CD14-positive monocyte (primary cell): ENCODE data around the gene BACH2. TPM values are rescaled to one million over a fixed set of nuclear protein-coding genes. Genes with fewer than 3 reads are reported as not detected.

ENCODE experiments used
- DNase-seq, 3 donors: peaks; one replicate each; pipeline ENCODE4 v3.0.0-alpha.2; 2011 to 2022
- H2AFZ ChIP-seq: 2 replicates; pipeline ENCODE4 v1.6.0; 2012; ENCODE audit warnings: mild to moderate bottlenecking, low read depth, low read length, inconsistent platforms; ENCODE audit not compliant: insufficient read depth, poor library complexity, severe bottlenecking
- H3K27ac ChIP-seq, 2 donors: 1 replicate in 1 of 2; 2 replicates in 1 of 2; pipeline ENCODE4 v1.5.1; 2012 to 2013; ENCODE audit warnings: low read length in 2 of 2, control low read depth in 1 of 2, inconsistent platforms in 1 of 2, low read depth in 1 of 2, mild to moderate bottlenecking in 1 of 2
- H3K27me3 ChIP-seq, 2 donors: one replicate each; pipeline versions ENCODE4 v1.6.0 to v1.6.1; 2011 to 2013; ENCODE audit warnings: low read length in 2 of 2; ENCODE audit not compliant: control insufficient read depth in 2 of 2, insufficient read depth in 2 of 2
- H3K36me3 ChIP-seq, 2 donors: replicated peaks in 1 of 2; 1 replicate in 1 of 2; 2 replicates in 1 of 2; pipeline versions ENCODE4 v1.5.1 to v1.6.1; 2012 to 2013; ENCODE audit warnings: low read length in 2 of 2, control low read depth in 1 of 2, inconsistent platforms in 1 of 2, mild to moderate bottlenecking in 1 of 2; ENCODE audit not compliant: insufficient read depth in 2 of 2, control insufficient read depth in 1 of 2
- H3K4me1 ChIP-seq, 2 donors: 1 replicate in 1 of 2; 2 replicates in 1 of 2; pipeline versions ENCODE4 v1.5.1 to v1.6.1; 2012 to 2013; ENCODE audit warnings: low read length in 2 of 2, control low read depth in 1 of 2, inconsistent platforms in 1 of 2, mild to moderate bottlenecking in 1 of 2, moderate library complexity in 1 of 2; ENCODE audit not compliant: insufficient read depth in 2 of 2, control insufficient read depth in 1 of 2
- H3K4me2 ChIP-seq: replicated peaks from 2 replicates; pipeline ENCODE3; 2012; ENCODE audit warnings: low read length, moderate library complexity, mild to moderate bottlenecking; ENCODE audit not compliant: poor library complexity, severe bottlenecking; ENCODE audit errors: extremely low read depth
- H3K4me3 ChIP-seq, 3 experiments: fragments of 200-600 bp in 1 of 3; sonication (generic) in 1 of 3; replicated peaks in 1 of 3; 1 replicate in 2 of 3; 2 replicates in 1 of 3; pipeline ENCODE4 v1.5.1; 2011 to 2013; ENCODE audit warnings: low read length in 3 of 3, mild to moderate bottlenecking in 3 of 3, control low read depth in 2 of 3, low read depth in 2 of 3, inconsistent platforms in 1 of 3, moderate library complexity in 1 of 3
- H3K79me2 ChIP-seq: 2 replicates; pipeline ENCODE4 v1.6.0; 2012; ENCODE audit warnings: mild to moderate bottlenecking, control low read depth, inconsistent platforms, low read length, moderate library complexity; ENCODE audit not compliant: insufficient read depth
- H3K9ac ChIP-seq: 2 replicates; pipeline ENCODE4 v1.6.0; 2017; ENCODE audit warnings: low read length, mild to moderate bottlenecking; ENCODE audit not compliant: insufficient read depth, poor library complexity, severe bottlenecking
- H3K9me3 ChIP-seq, 2 donors: replicated peaks in 1 of 2; 1 replicate in 1 of 2; 2 replicates in 1 of 2; pipeline versions ENCODE4 v1.5.1 to v1.6.1; 2012 to 2013; ENCODE audit warnings: low read length in 2 of 2, control low read depth in 1 of 2; ENCODE audit not compliant: control insufficient read depth in 1 of 2, insufficient read depth in 1 of 2
- H4K20me1 ChIP-seq: 2 replicates; pipeline ENCODE4 v1.6.0; 2012; ENCODE audit warnings: mild to moderate bottlenecking, low read length, control low read depth, moderate library complexity; ENCODE audit not compliant: insufficient read depth
- H3K27ac Mint-ChIP-seq, 7 donors: one replicate each; pipeline ENCODE4 v1.8.0; 2020; ENCODE audit warnings: mild to moderate bottlenecking in 7 of 7, mixed read lengths in 7 of 7, moderate library complexity in 6 of 7, inconsistent platforms in 2 of 7
- H3K27me3 Mint-ChIP-seq, 3 donors: one replicate each; pipeline ENCODE4 v1.8.0; 2021 to 2022; ENCODE audit warnings: low read depth in 3 of 3, mild to moderate bottlenecking in 3 of 3, mixed read lengths in 3 of 3, moderate library complexity in 3 of 3, inconsistent platforms in 1 of 3
- H3K36me3 Mint-ChIP-seq, 2 donors: one replicate each; pipeline ENCODE4 v1.8.0; 2020; ENCODE audit warnings: mixed read lengths in 2 of 2, inconsistent platforms in 1 of 2, mild to moderate bottlenecking in 1 of 2
- H3K4me1 Mint-ChIP-seq: one replicate; pipeline ENCODE4 v1.8.0; 2020; ENCODE audit warnings: mild to moderate bottlenecking, mixed read lengths
- H3K4me3 Mint-ChIP-seq, 2 donors: one replicate each; pipeline ENCODE4 v1.8.0; 2020; ENCODE audit warnings: mild to moderate bottlenecking in 2 of 2, mixed read lengths in 2 of 2, moderate library complexity in 1 of 2
- H3K9me3 Mint-ChIP-seq, 7 donors: one replicate each; pipeline ENCODE4 v1.8.0; 2020 to 2022; ENCODE audit warnings: mixed read lengths in 7 of 7, mild to moderate bottlenecking in 6 of 7, moderate library complexity in 6 of 7, inconsistent platforms in 2 of 7
- WGBS: methylation state at CpG from one replicate; pipeline ENCODE4 v1.1.5; 2013; ENCODE audit warnings: missing lambda C conversion rate; ENCODE audit not compliant: insufficient coverage; 5-methylcytosine and 5-hydroxymethylcytosine counted together
- intact Hi-C, 2 donors: fragments of 100-400 bp; cut with micrococcal nuclease; formaldehyde crosslinking; loops; one replicate each; pipeline versions ENCODE4 v1.15.0 to v1.15.1; 2023
- polyA plus RNA-seq, 3 donors: library from polyadenylated mRNA; depleted of rRNA in 1 of 3; unstranded in 2 of 3; stranded (reverse) in 1 of 3; fragments of 300-500 nt in 2 of 3; fragments of >200 nt in 1 of 3; fragmentation: Illumina TruSeq in 2 of 3; gene quantifications; 1 replicate in 2 of 3; 2 replicates in 1 of 3; pipeline ENCODE4 v1.2.3, GENCODE V29; 2012 to 2021
- TF ChIP-seq, protein P1 (sequence below): fragments of 200-600 bp; IDR thresholded peaks from one replicate; pipeline ENCODE4 v1.8.0; 2022; ENCODE audit warnings: antibody characterized with exemption, mild to moderate bottlenecking

Gene BACH2
- polyA plus RNA-seq, 3 donors: 0.04 to 0.09 (median 0.05) TPM

DNA sequence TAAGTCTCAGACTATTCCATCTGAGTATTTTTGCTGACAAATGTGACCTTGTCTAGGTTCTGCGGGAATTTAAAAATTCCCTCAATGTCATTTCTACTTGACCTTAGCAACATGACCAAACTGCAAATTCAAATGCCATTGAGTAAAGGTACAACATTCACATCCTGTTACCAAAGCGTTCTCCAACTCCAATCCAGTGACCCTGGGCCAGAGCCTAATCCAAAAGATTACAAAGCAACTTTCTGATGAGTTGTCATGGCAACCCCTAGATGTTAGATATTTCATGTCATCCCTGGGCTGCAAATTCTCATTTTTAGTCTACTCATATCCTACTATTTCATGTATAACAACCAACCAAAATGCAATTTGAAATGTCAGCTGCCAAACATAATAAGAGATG, 65.3 kb downstream of the BACH2 start:
- no peak overlapping the region for H3K27ac Mint-ChIP-seq
- H3K4me1 Mint-ChIP-seq: peaks cover 4% of the 10 kb centered on the region
- Histone ChIP-seq H2AFZ (no peak overlapping the region), H3K27ac (no peak overlapping the region), H4K20me1 (no peaks in the 10 kb centered on the region), H3K4me2 (no peak overlapping the region), H3K9me3 (no peaks in the 10 kb centered on the region), H3K4me1 (no peaks in the 10 kb centered on the region), H3K27me3 (no peaks in the 10 kb centered on the region), H3K36me3 (no peaks in the 10 kb centered on the region), H3K4me3 (no peak overlapping the region), H3K9ac (no peak overlapping the region), H3K79me2 (no peaks in the 10 kb centered on the region)
- intact Hi-C loops: no loop called here
- no peak for DNase-seq
- H3K36me3 Mint-ChIP-seq: no peaks in the 10 kb centered on the region
- H3K9me3 Mint-ChIP-seq: peaks cover 0 to 2% (median 0%) of the 10 kb centered on the region in 7 donors
- H3K4me3 Mint-ChIP-seq: no peak overlapping the region
- no peaks in the 10 kb centered on the region for H3K27me3 Mint-ChIP-seq
- WGBS: 64% methylated on average over 1 of the region's 2 CpGs
- TF ChIP-seq, protein P1, sequence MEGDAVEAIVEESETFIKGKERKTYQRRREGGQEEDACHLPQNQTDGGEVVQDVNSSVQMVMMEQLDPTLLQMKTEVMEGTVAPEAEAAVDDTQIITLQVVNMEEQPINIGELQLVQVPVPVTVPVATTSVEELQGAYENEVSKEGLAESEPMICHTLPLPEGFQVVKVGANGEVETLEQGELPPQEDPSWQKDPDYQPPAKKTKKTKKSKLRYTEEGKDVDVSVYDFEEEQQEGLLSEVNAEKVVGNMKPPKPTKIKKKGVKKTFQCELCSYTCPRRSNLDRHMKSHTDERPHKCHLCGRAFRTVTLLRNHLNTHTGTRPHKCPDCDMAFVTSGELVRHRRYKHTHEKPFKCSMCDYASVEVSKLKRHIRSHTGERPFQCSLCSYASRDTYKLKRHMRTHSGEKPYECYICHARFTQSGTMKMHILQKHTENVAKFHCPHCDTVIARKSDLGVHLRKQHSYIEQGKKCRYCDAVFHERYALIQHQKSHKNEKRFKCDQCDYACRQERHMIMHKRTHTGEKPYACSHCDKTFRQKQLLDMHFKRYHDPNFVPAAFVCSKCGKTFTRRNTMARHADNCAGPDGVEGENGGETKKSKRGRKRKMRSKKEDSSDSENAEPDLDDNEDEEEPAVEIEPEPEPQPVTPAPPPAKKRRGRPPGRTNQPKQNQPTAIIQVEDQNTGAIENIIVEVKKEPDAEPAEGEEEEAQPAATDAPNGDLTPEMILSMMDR: no peak

DNA sequence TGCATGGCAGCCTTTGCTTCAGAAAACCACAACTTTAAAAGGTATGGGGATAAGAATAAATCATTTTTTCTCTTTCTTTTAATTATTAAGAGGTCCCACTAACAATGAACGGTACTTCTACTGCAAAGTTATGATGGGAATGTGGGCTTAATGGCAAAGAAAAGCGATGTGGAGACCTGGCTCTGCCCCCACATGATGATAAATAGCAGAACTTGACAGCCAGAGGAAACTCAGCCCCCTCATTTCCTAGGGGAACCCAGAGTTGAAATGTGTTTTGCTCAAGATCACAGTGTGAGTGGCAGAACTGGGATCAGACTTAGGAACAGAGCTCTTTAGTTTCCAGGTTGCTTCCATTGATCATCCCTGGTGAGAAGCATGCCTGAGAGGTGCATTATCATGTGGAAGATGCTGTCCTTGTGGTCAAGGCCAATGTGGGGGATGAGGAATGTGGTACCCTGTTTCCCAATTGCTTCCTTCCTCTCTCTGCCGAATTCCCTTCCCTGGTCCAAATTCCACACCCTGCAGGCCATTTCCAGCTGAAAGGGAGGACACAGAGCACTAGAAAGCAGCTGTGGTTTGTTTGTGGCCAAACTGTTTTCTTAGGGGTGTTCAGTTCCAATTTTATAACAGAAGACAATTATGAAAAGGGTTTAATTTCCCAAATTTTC, 66.0 kb downstream of the BACH2 start:
- no peaks in the 10 kb centered on the region for H3K79me2 ChIP-seq
- Mint-ChIP-seq H3K27ac (no peak overlapping the region), H3K27me3 (no peaks in the 10 kb centered on the region), H3K9me3 (peaks cover 0 to 2% (median 0%) of the 10 kb centered on the region in 7 donors), H3K36me3 (no peaks in the 10 kb centered on the region), H3K4me1 (peaks cover 4% of the 10 kb centered on the region), H3K4me3 (no peak overlapping the region)
- no peak overlapping the region for H3K4me2 ChIP-seq
- intact Hi-C loops: no loop called here
- no peak overlapping the region for H3K27ac ChIP-seq
- DNase-seq: no peak
- no peaks in the 10 kb centered on the region for H3K27me3 ChIP-seq
- H3K9me3 ChIP-seq: no peaks in the 10 kb centered on the region
- H3K36me3 ChIP-seq: no peaks in the 10 kb centered on the region
- H3K9ac ChIP-seq: no peak overlapping the region
- no peak overlapping the region for H2AFZ ChIP-seq
- H3K4me3 ChIP-seq: no peak overlapping the region
- H3K4me1 ChIP-seq: no peaks in the 10 kb centered on the region
- no peaks in the 10 kb centered on the region for H4K20me1 ChIP-seq
- TF ChIP-seq, protein P1: no peak
- no CpG with 5 or more reads among the region's 3 CpGs for WGBS
